ENCODE measurements around the gene GALNT1. TPM values are rescaled to one million over a fixed set of nuclear protein-coding genes. Genes with fewer than 3 reads are reported as not detected.

GALNT1 gene
- total and polyA plus RNA-seq, 2 donors (not counting 1 experiment from before 2014, with no cell fraction given), result 7.5 to 51.3 TPM

- intact Hi-C loops (cut with micrococcal nuclease), result no loop called here
- peaks cover 6% of the 10 kb centered on the region for H3K4me1 Mint-ChIP-seq
- H3K9me3 ChIP-seq (ENCODE audit: control extremely low read depth in 1 of 3, control insufficient read depth in 2 of 3, insufficient read depth in 1 of 3, low read length in 2 of 3), result peaks cover 0 to 9% (median 8%) of the 10 kb centered on the region in 3 donors
- peaks cover 2% of the 10 kb centered on the region in 2 donors for H3K4me1 ChIP-seq (ENCODE audit: control insufficient read depth in 2 of 2, insufficient read depth in 2 of 2, low read length in 2 of 2)
- 84% methylated on average over 4 of the region's 8 CpGs for WGBS (ENCODE audit: insufficient coverage)
- H3K9ac ChIP-seq (ENCODE audit: low read length), result no peak overlapping the region
- no peak overlapping the region for H3K27ac ChIP-seq (ENCODE audit: low read length in 2 of 2)
- no peaks in the 10 kb centered on the region for H3K27me3 ChIP-seq (replicated peaks in 1 of 4; ENCODE audit: control extremely low read depth in 1 of 4, control insufficient read depth in 3 of 4, insufficient read depth in 4 of 4, low read length in 3 of 4)
- no peak for TF ChIP-seq CTCF (IDR thresholded peaks at IDR 0.05)
- peaks cover 4% of the 10 kb centered on the region for H3K79me2 ChIP-seq (ENCODE audit: control insufficient read depth, insufficient read depth, low read length)
- H3K9me3 Mint-ChIP-seq (ENCODE audit: insufficient read depth), result peaks cover 4% of the 10 kb centered on the region
- ChIA-PET POLR2A (no interaction called here), CTCF (no interaction called here)
- H2AFZ ChIP-seq (ENCODE audit: insufficient read depth, low read depth, low read length, poor library complexity, severe bottlenecking), result no peak overlapping the region
- DNase-seq (no peak), ATAC-seq (ENCODE audit: low read depth) (no peak)
- no peak overlapping the region for H3K4me2 ChIP-seq (replicated peaks; ENCODE audit: low read depth, low read length, poor library complexity, severe bottlenecking)
- H3K4me3 Mint-ChIP-seq, result no peak overlapping the region
- no peaks in the 10 kb centered on the region for H4K20me1 ChIP-seq (ENCODE audit: control insufficient read depth, insufficient read depth, low read length, poor library complexity, severe bottlenecking)
- no peak overlapping the region for H3K27ac Mint-ChIP-seq
- H3K36me3 ChIP-seq (replicated peaks in 1 of 2; ENCODE audit: control extremely low read depth in 1 of 2, control insufficient read depth in 1 of 2, extremely low read depth in 1 of 2, insufficient read depth in 2 of 2, low read length in 1 of 2), result no peaks in the 10 kb centered on the region
- no peaks in the 10 kb centered on the region for H3K27me3 Mint-ChIP-seq
- no peak overlapping the region for H3K4me3 ChIP-seq (ENCODE audit: control extremely low read depth in 1 of 5, extremely low read depth in 1 of 5, insufficient read depth in 1 of 5, low read depth in 2 of 5, low read length in 4 of 5)
Observed at GRCh38 chr18:35577045-35577848, 4.3 kb upstream of the GALNT1 start.

GRCh38 chr18:35578481-35578880, 3.1 kb upstream of the GALNT1 start:
- peaks cover 0 to 9% (median 8%) of the 10 kb centered on the region in 3 donors for H3K9me3 ChIP-seq (ENCODE audit: control extremely low read depth in 1 of 3, control insufficient read depth in 2 of 3, insufficient read depth in 1 of 3, low read length in 2 of 3)
- H3K4me3 ChIP-seq (ENCODE audit: control extremely low read depth in 1 of 5, extremely low read depth in 1 of 5, insufficient read depth in 1 of 5, low read depth in 2 of 5, low read length in 4 of 5), result no peak overlapping the region
- no peaks in the 10 kb centered on the region for H3K27me3 ChIP-seq (replicated peaks in 1 of 4; ENCODE audit: control extremely low read depth in 1 of 4, control insufficient read depth in 3 of 4, insufficient read depth in 4 of 4, low read length in 3 of 4)
- no peak overlapping the region for H3K9ac ChIP-seq (ENCODE audit: low read length)
- no peak overlapping the region for H3K4me2 ChIP-seq (replicated peaks; ENCODE audit: low read depth, low read length, poor library complexity, severe bottlenecking)
- DNase-seq, result no peak
- no peak for TF ChIP-seq EZH2 (IDR thresholded peaks at IDR 0.05; ENCODE audit: borderline replicate concordance, insufficient read depth, low read depth, low read length, poor library complexity, severe bottlenecking)
- TF ChIP-seq CTCF (IDR thresholded peaks at IDR 0.05), result no peak
- H3K27me3 Mint-ChIP-seq, result no peaks in the 10 kb centered on the region
- peaks cover 17% of the 10 kb centered on the region for H3K4me1 Mint-ChIP-seq
- peaks cover 4% of the 10 kb centered on the region for H3K9me3 Mint-ChIP-seq (ENCODE audit: insufficient read depth)
- ChIA-PET CTCF (no interaction called here), POLR2A (no interaction called here)
- intact Hi-C loops (cut with micrococcal nuclease), result no loop called here
- no peak for ATAC-seq (ENCODE audit: low read depth)
- peaks cover 14 to 15% of the 10 kb centered on the region in 2 donors for H3K4me1 ChIP-seq (ENCODE audit: control insufficient read depth in 2 of 2, insufficient read depth in 2 of 2, low read length in 2 of 2)
- no peak overlapping the region for H3K4me3 Mint-ChIP-seq
- no peak overlapping the region for H2AFZ ChIP-seq (ENCODE audit: insufficient read depth, low read depth, low read length, poor library complexity, severe bottlenecking)
- H3K79me2 ChIP-seq (ENCODE audit: control insufficient read depth, insufficient read depth, low read length), result peaks cover 17% of the 10 kb centered on the region
- WGBS (ENCODE audit: insufficient coverage), result 100% methylated on average over 1 of the region's 1 CpG
- H4K20me1 ChIP-seq (ENCODE audit: control insufficient read depth, insufficient read depth, low read length, poor library complexity, severe bottlenecking), result no peaks in the 10 kb centered on the region
- H3K27ac Mint-ChIP-seq, result no peak overlapping the region
- H3K36me3 ChIP-seq (replicated peaks in 1 of 2; ENCODE audit: control extremely low read depth in 1 of 2, control insufficient read depth in 1 of 2, extremely low read depth in 1 of 2, insufficient read depth in 2 of 2, low read length in 1 of 2), result no peaks in the 10 kb centered on the region
- H3K27ac ChIP-seq (ENCODE audit: low read length in 2 of 2), result no peak overlapping the region
